NCI-H524 (cell line): Measurements from ENCODE around the gene OR5K3.

Source experiments
- DNase-seq, 2 experiments: peaks; one replicate each; lab custom pipeline; 2025; lab: John Stamatoyannopoulos, UW

Gene OR5K3

GRCh38 chr3:98433764-98434163 lies 43.3 kb downstream of the OR5K3 start:
- no peak for DNase-seq

- no peak for DNase-seq
Measured at GRCh38 chr3:98434412-98434811, 43.9 kb downstream of the OR5K3 start.

GRCh38 chr3:98440283-98440682 lies 49.8 kb downstream of the OR5K3 start:
- DNase-seq: no peak
